ENCODE data around the gene ABHD17C.

DNA sequence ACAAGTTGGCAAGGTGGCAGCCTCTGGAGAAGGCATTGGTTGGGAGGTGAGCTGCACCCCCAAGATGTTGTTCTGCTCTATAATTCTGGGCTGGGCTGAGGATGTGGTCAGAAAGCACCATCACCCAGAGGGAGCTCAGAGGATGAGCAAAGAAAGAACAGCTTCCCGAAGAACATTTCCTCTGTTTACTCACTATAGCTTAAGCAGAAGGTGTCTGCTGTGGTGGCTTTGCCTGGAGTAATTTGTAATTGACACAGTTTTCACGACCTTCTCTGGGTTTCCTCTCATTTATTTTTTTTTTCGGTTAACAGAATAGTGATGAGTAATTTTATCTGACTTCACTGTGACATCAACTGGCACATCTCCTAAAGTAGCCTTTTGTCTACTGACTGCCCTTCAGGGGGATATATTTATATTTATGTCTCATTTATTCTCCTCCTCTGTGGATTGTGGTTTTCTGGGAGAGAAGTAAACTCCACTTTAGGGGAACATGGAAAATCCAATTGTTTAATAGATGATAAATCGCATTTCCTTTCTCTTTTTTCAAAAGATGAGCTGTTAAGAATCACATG is 49.5 kb upstream of the ABHD17C start:
- TF ChIP-seq, protein P1, sequence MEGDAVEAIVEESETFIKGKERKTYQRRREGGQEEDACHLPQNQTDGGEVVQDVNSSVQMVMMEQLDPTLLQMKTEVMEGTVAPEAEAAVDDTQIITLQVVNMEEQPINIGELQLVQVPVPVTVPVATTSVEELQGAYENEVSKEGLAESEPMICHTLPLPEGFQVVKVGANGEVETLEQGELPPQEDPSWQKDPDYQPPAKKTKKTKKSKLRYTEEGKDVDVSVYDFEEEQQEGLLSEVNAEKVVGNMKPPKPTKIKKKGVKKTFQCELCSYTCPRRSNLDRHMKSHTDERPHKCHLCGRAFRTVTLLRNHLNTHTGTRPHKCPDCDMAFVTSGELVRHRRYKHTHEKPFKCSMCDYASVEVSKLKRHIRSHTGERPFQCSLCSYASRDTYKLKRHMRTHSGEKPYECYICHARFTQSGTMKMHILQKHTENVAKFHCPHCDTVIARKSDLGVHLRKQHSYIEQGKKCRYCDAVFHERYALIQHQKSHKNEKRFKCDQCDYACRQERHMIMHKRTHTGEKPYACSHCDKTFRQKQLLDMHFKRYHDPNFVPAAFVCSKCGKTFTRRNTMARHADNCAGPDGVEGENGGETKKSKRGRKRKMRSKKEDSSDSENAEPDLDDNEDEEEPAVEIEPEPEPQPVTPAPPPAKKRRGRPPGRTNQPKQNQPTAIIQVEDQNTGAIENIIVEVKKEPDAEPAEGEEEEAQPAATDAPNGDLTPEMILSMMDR (IDR thresholded peaks at IDR 0.05; ENCODE audit: insufficient read depth, low read length, poor library complexity, severe bottlenecking): no peak
- TF ChIP-seq EZH2phosphoT487 (conservative IDR thresholded peaks at IDR 0.05; ENCODE audit: low read length): no peak

Measured in SU-DHL-6 (cell line).